IPS-NIHi7 (cell line): Measurements from ENCODE around the gene COX6A1.
A peak's percentile ranks its signal among the peaks of the same experiment; 100 is the strongest.
"Not testable (repeated sequence)": the region's sequence is repeated elsewhere in the genome, so short reads cannot be mapped to it uniquely, and the experiment has no call there.

ENCODE experiments used
- DNase-seq: peaks from one replicate; pipeline ENCODE4 v3.0.0; 2012; ENCODE audit warnings: mixed read lengths; ENCODE audit errors: extremely low spot score

COX6A1 gene

GRCh38 chr12:120468325-120468820 lies 30.5 kb downstream of the COX6A1 start:
- peak; percentile 23 for DNase-seq

GRCh38 chr12:120468821-120469449 lies 31.0 kb downstream of the COX6A1 start:
- DNase-seq = peak; percentile 70

- peak; percentile 98 for DNase-seq
Observed at GRCh38 chr12:120469450-120470149, 31.7 kb downstream of the COX6A1 start, which contains the start of gene SRSF9. Gene SRSF9, minus strand, starts transcription at chr12:120469748. Its CDS starts 139 bp downstream, at chr12:120469609.

GRCh38 chr12:120470150-120470784 lies 32.4 kb downstream of the COX6A1 start:
- no peak for DNase-seq

- DNase-seq = no peak
Observed at GRCh38 chr12:120472521-120472920, 34.6 kb downstream of the COX6A1 start.

- DNase-seq = no peak
Observed at GRCh38 chr12:120473807-120474615, 36.1 kb downstream of the COX6A1 start.

- peak; percentile 44 for DNase-seq
Observed at GRCh38 chr12:120474616-120474960, 36.7 kb downstream of the COX6A1 start.

GRCh38 chr12:120475643-120476042 lies 37.7 kb downstream of the COX6A1 start:
- no peak for DNase-seq

- no peak for DNase-seq
Observed at GRCh38 chr12:120479458-120479857, 41.5 kb downstream of the COX6A1 start.

GRCh38 chr12:120480211-120480610 lies 42.3 kb downstream of the COX6A1 start:
- no peak for DNase-seq

- no peak for DNase-seq
Observed at GRCh38 chr12:120481022-120481767, 43.3 kb downstream of the COX6A1 start.

GRCh38 chr12:120483621-120484020 lies 45.7 kb downstream of the COX6A1 start:
- DNase-seq = no peak

GRCh38 chr12:120485961-120486881 lies 48.3 kb downstream of the COX6A1 start:
- no peak for DNase-seq

- DNase-seq = not testable (repeated sequence)
Observed at GRCh38 chr12:120487552-120487951, 49.6 kb downstream of the COX6A1 start.

- no peak for DNase-seq
Observed at GRCh38 chr12:120488057-120488640, 50.2 kb downstream of the COX6A1 start.

GRCh38 chr12:120489018-120489417 lies 51.1 kb downstream of the COX6A1 start:
- DNase-seq = no peak

- DNase-seq = no peak
Observed at GRCh38 chr12:120490325-120490724, 52.4 kb downstream of the COX6A1 start.
